ENCODE results near the gene ZNF514.
A peak's percentile ranks its signal among the peaks of the same experiment; 100 is the strongest.

ZNF514 gene

DNA sequence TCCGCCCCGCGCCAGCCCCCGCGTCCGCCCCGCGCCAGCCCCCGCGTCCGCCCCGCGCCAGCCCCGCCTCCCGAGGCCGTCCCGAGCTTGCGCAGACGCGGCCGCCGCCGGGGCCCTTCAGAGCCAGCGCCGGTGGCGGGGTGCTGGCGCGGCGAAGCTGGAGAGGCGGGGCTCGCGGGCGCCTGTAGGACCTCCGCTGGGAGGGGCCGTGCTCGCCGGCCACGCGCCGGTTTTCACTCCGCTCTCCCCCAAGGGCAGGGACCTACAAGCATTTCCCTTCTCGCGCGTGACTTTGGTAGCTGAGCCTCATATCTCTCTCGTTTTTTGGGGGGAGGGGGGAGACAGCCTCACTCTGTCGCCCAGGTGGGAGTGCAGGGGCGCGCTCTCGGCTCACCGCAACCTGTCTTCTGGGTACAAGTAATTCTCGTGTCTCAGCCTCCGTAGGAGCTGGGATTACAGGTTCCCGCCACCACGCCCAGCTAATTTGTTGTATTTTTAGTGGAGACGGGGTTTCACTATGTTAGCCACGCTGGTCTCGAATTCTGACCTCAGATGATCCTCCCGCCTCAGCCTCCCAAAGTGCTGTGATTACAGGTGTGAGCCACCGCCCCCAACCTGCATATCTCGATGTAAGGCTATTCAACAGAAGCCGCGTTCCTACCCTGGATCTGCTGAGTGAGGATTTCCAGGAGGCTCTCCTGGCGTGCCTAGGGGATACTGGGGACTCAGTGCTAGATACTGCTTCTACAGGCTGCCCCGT is at the start of gene ZNF514:
Gene ZNF514, minus strand, starts transcription at position 159 of the 760 bp plus-strand sequence. CDS start 6,595 bp downstream, outside the sequence.
- peak; percentile 74 for DNase-seq

DNA sequence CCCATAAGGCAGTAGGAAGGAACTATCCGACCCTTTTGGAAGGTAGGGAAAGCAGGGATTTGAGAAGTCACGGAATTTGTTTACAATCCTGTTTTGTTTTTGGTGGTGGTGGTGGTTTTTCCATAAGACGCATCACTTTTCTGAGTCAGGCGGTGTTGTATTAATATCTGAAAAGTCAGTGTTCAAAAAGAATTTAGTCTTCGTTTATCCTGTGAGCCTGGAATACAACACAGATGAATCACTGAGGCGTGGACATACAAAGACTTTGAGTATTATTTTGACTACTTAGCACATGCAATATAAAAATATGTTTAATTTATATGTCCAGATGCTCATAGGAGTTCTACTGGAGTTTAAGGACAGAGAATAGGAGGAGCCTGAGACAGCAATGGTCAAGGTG is 48.5 kb upstream of the ZNF514 start:
- DNase-seq, result peak; percentile 7

DNA sequence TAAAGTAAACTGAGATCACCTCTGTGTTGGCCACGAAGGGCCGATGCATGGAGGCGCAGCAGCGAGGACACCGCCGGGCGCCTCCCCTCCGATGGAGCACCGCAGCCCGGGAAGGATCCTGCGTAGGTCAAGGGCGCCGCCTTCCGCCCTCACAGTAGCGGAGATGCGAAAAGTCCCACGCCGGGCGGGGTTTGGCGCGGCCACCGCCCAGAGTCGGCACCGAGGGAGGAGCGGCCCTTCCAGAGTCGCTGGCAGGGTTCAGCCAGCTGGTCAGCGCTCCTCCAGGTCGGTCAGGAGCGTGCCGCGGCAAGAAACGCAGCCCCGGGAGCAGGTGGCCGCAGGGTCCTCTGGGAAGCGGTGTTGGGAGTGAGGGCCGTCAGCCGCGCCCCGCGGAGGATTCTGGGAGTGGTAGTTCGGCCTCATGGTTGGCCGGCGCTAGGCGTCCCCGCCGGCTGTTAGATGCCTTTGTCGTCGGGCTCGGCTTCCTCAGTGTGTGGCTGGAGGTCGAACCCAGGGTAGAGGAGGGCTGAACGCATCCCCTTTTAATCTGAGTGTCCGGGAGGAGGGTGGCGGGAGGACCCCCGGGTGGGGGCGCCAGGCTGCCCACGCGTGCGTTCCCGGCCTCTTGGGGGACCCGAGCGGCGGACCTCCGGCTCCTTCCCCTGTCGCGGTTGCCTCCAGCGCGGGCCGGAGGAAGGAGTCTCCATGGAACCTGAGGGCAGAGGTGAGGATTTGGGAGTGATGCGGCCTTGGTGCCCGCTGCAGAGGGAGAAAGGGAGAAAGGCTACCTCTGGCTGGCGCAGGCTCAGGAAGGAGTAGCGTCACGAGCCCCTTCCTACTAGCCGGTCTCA is 47.7 kb upstream of the ZNF514 start, which contains the start of gene ZNF892:
Gene ZNF892, plus strand, starts transcription at position 411 of the 851 bp plus-strand sequence. Its CDS starts 295 bp downstream, at position 706.
- peak; percentile 83 for DNase-seq

DNA sequence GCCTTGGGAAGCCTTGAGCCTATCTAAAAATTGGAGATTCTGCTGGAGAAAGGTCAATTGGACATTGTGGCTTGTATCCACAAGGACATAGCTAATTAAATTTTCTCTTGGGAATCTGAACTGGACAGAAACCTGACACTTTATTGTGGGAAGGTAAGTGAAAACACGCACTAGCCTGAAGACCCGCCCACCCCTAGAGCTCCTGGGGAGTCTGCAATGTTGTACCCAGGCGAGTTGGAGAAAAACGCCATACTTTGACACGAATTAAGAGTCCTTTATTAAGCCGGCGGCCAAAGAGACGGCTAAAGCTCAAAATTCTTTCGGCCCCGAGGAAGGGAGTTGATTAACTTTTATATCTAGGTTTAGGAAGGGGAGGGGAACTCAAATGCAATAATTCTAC is 46.4 kb upstream of the ZNF514 start:
- no peak for DNase-seq

DNA sequence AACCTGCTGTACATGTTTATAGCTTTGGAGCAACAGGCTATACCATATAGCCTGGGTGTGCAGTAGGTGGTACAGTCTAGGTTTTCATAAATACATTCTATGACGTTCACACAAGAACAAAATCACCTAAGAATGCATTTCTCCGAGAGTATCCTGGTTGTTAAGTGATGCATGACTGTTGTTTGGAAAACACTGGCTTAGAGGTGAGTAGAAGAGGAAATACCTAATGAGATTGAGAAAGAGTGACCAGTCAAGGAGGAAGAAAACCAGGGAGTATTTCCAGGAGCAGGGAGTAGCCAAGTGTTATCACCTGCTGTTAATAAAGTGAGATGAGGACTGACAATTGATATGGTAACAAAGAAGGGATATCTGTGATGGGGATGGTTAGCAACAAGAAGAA is 44.7 kb upstream of the ZNF514 start:
- no peak for DNase-seq

DNA sequence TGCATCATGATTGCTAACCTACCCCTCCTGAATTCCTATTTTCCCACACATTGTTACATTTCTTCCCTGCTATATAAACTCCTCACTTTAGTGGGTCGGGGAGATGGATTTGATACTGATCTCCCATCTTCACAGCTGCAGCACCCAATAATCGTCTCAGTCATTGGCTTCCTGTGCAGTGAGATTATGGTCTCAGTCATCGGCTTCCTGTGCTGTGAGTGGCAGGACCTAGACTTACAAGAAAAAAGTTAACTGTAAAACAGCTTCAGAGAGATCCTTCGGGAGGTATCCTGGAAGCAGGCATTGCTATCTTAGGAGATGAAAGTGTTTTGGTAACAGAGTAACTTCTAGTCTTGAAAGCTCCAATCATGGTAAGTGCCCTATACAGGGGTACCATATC is 44.3 kb upstream of the ZNF514 start:
- DNase-seq, result no peak

DNA sequence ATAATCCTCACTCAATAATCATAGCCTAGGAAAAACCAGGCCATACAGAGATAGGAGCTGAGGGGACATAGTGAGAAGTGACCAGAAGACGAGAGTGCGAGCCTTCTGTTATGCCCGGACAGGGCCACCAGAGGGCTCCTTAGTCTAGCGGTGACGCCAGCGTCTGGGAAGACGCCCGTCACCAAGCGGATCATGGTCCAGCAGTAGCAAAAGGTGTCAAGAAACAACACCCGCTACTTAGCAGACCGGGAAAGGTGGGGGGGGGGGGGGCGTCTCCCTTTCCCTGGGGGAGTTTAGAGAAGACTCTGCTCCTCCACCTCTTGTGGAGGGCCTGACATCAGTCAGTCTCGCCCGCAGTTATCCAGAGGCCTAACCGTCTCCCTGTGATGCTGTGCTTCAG is 33.3 kb upstream of the ZNF514 start:
- peak; percentile 17 for DNase-seq

DNA sequence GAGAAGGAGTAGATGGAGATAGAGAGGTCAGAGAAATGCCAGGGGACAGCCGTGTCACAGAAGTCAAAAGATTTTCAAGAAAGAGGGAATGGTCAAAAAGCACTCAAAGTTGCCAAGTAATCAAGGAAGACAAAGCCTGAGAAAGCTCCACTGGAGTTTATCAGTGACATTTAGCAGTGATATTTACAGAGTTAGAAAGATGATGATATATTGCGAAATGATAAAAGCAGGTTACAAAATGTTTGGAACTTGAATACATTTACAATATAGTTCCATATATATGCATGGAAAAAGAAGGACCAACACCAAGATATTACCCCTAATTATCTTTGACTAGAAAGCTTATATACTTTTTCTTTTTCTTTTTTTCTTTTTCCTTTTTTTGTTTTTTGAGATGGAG is 26.3 kb upstream of the ZNF514 start:
- DNase-seq, result no peak

DNA sequence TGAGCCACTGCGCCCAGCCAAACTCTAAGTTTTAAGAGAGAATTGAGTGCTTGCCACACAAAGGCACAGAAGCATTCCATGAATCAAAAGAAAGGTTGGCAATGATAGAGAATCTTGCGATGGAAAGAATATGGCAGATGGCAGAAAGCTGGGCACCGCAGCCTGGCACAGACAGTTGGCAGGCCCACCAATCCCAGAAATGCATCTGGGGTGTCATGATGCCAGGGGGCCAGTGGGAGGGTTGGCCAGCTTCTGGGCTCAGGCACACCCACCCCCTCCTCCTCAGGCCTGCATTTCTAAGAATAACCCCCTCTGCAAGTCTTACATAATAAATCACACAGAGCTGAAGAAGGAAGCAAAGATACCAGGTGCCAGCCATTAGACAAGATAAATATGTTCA is 25.5 kb upstream of the ZNF514 start:
- no peak for DNase-seq

DNA sequence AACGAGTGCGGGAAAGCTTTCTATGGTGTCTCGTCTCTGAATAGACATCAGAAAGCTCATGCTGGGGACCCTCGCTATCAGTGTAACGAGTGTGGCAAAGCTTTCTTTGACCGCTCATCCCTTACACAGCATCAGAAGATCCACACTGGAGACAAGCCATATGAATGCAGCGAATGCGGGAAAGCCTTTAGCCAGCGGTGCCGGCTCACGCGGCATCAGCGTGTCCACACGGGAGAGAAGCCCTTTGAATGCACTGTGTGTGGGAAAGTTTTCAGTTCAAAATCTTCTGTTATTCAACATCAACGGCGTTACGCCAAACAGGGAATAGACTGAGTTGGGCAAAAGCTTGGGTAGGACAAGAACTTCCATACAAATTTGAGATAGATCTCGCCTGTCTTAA is 22.1 kb upstream of the ZNF514 start:
- no peak for DNase-seq

DNA sequence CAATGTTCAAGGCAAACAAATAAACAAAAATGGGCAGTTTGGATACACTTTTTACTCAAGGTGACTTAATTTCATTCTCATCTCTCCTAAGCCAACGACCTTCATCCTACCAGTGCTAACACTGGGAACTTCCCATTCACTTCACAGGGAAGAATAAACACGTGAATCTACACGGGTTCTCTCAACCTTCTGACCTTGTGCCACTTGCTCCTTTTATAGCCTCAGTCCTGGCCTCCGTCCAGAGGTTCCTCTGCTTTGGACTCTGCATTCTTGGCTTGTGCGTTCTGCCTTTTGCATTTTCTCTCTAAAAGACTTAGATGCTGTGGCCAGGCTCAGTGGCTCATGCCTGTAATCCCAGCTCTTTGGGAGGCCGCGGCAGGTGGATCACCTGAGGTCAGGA is 19.8 kb upstream of the ZNF514 start:
- DNase-seq, result no peak

DNA sequence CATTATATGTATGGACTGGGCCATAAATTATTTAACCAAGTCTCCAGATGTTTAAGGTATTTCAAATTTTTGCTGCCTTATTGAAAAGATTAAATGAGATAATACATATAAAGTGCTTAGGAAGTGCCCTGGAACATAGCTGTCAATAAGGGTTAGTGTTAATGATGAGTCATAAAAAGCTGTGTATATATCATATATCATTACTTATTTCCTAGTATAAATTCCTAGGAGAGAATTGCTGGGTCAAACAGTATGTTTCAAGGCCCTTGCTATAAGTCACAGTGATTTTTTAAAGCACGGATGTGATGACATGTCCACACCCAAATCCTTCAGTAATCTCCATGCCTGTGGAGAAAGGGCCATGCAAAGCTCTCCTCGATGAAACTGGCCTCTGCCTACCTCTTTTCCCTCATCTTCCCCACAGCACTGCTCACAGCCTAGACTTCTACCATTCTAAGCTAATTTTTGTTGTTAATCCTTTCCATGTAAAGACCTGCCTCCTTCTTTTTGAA is 14.4 kb upstream of the ZNF514 start:
- DNase-seq, result no peak

DNA sequence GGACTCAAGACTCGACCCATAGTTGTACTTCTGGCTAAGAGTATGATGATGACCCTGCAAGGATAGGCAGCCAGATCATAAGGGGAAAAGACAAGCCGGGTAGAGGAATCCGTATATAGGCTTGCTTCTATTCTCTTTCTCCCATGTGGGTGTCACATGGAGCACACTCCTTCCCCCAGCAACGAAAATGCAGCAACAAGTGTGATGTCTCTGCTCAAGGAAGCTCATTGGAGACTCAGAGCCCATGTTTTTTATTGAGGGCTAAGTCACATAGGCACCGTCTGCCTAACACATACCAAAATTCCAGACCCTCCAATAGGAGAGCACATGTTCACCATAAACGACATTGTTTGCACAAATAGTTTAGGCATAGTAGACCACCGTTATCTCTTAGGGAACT is 12.3 kb upstream of the ZNF514 start:
- no peak for DNase-seq

DNA sequence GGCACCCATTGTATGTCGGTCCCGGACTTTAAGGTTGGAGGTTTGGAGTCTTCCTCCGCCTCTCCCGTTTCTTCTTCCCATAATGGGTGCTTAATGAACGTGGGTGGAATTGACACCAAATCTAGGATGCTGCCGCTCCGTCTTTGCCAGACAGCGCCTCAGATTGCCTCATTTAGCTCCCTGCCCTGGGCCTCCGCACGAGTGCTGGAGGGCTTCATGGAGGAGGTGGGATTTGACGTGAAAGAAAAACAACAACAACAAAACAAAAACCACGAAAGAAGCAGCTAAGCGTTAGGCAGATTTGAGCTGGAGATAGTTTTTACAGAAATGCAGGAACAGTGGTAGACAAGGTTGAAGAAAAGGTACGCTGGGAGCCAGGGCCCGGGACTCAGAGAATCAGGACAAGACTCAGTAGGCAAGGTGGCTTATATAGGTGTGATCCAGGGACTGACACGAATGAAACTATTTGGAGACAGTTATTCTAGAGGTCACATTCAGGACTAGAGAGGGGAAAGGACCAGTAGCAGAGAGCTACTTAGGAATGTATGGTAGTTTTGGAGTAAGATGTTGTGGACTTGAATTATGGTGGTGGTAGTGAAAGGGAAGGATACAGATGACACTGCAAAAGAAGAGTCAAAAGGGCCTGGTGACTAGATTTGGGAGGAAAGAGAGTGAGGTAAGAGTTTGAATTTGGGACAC is 6.6 kb upstream of the ZNF514 start:
- DNase-seq, result no peak

DNA sequence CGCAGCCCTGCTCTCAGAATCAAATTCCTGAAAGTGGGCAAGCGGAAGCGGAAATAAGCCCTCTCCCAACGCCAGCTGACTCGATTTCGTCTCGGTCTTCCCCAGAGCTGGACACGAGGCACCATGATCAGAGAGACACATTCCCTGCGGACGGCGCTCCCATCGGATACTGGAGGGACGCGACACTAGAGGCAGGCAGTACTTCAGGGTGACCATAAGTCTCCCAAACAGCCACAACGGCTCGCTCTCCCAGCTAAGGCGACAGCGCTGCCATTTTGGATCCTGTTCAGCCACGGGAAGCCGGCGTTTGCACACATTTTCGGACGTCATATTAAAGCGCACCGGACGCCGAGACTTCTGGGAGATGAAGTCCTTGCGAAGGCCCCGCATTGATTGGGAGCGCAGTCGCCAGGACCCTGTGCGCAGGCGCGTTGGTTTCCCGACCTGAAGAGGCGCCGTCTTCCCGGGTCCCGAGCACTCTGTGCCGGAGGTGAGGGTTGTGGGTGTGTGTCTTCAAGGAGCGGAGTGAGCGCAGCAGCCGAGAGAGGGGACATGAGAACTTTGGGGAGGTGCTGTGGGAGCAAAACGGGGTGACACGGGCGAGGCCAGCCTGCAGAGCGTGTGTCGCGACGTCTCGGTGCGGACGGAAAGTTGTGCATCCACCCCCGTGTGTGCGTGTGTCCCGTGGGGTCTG is 5.9 kb upstream of the ZNF514 start, which contains the start of gene ZNF2:
Gene ZNF2, plus strand, starts transcription at position 439 of the 694 bp plus-strand sequence. CDS start 10,418 bp downstream, outside the sequence.
- DNase-seq, result peak; percentile 98

DNA sequence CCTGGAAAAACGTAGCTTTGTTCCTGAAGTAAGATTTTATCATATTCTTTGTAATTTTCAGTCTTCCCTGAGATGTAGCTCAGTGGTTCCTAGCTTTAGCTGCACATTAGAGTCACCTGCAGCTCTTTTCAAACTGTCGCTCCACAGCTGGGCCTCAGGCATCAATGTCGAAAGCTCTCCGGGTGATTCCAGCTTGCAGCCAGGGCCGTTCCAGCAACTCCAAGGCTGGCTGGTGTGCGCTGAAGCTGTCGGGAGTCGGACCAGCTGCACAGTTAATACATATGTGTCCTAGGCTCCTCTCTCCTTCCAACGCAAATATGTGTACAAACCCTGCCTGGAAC is 5.4 kb upstream of the ZNF514 start:
- no peak for DNase-seq

DNA sequence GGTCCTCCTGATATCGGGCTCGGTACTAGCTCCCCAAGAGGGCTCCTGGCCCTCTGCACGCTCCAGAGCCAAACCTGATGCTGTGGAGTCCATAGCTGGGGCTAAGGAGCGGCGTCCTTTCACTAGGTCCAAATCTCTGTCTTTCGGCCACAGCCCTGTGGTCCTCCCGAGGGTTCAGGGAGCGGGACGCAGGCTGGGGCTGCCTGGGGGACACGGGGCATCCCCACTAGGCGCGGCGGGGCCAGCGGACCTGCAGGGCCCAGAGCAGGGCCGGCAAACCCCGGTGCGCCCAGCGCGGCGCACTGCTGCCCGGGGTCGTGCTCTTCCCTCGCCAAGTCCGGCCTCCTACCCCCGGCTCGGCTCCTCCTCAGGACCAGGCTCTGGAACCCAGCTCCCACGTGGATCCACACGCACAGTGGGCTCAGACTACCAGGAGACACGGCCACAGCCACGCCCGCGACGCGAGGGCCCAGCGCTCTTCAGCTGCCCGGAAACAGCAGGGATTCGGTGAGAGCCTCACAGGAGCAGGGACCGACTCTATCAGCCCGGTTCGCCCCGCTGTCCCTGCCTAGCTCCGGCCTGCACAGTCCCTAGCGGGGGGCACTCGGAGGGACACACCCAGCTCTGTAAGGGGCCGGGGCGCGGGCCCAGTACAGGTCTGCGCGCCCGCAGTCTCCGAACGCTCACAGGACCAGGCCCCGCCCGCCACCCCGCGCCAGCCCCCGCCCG is 593 bp downstream of the ZNF514 start:
- peak; percentile 31 for DNase-seq

DNA sequence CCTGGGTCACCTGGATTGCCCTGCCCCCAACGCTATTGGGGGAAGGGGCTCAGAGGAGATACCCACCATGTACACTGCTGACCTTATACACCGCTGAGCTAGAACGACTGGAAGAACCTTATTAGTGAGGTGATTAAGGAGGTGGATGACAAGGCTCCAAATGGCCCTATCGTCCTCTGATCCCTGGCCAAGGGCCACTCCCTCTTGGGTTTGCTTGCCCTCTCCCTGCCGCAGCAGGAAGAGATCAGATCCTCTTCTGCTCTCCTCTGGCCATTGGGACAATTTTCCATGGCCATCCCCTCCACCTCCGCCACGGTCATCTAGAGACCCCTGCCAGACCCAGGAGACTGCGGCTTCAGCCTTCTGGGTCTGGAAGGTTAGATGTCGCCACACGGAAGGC is 1.2 kb downstream of the ZNF514 start:
- DNase-seq, result no peak

DNA sequence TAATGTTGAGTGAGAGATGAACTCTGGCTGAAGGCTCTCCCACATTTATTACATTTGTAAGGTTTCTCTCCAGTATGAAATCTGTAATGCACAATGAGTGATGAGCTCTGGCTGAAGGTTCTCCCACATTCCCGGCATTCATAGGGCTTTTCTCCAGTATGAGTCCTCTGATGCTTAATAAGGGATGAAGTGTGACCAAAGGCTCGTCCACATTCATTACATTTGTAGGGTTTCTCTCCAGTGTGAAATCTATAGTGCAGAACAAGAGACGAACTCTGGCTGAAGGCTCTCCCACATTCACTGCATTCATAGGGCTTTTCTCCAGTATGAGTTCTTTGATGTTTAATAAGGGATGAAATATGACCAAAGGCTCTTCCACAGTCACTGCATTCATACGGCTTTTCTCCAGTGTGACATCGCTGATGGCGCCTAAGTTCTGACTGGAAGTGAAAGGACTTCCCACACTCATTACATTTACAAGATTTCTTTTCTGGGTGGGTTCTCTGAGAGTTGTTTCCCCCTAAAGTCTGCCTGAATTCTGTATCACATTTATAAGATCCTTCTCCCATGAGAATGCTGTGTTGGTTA is 10.2 kb downstream of the ZNF514 start:
- no peak for DNase-seq

DNA sequence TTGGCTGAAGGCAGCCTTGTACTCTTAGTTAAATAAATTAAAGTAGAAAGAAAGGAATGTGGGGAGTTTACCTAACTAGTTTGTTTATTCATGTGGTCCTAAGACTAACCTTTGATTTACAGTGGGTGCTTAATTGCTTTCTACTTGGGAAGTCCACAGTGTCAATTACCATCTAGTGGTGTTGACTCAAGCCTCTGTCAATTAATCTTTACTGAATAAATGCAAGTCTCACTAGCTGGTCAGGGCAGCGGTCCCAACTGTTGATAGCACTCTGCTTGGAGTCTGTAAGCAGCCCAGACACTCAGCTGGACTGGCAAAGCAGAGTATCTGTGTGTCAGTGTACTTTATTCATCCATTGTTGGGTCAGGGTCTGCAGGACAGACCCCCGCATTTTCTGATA is 15.8 kb downstream of the ZNF514 start:
- DNase-seq, result no peak

DNA sequence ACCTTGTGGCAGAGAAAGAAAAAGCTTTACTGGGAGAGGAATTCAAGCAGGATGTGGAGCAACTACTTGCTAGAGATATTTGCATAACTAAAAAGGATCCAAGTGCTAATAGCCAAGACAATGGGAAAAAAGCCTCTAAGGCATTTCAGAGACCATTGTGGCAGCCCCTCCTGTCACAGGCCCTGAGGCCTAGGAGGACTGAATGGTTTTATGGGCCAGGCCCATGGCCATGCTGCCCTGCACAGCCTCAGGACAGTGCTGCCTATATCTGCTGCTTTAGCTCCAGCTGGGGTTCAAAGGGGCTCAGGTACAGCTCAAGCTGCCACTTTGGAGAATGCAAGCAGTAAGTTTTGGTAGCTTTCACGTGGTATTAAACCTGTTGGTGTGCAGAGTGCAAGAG is 20.9 kb downstream of the ZNF514 start:
- no peak for DNase-seq

DNA sequence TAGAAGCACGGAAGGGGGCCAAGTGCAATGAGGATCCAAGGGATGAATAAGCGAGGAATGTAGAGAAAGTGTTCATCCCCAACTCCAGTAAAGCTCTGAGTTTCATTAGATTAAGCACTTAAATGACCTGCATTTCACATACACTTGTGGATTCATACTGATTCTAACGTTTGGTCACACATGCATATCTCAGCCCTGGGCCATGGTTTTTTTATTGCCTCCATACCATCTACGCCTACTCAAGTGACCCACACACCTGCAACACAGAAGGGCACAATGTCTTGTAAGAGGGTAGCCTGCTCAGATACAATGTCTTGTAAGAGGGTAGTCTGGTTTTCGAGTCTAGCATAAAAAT is 37.5 kb downstream of the ZNF514 start:
- no peak for DNase-seq

Data from fibroblast of upper back skin (primary cell).